GM23248 (cell line): ENCODE measurements around the gene MS4A2. TPM values are rescaled to one million over a fixed set of nuclear protein-coding genes. Genes with fewer than 3 reads are reported as not detected.
"Not testable (repeated sequence)": the region's sequence is repeated elsewhere in the genome, so short reads cannot be mapped to it uniquely, and the experiment has no call there.

Source experiments
- DNase-seq: peaks from one replicate; pipeline ENCODE4 v3.0.0-alpha.2; 2015
- H2AFZ ChIP-seq: fragments of 200-600 bp; sonication (generic); 2 replicates; pipeline ENCODE4 v1.6.1; 2016; ENCODE audit warnings: antibody characterized with exemption
- H3F3A ChIP-seq: fragments of 200-600 bp; sonication (generic); 2 replicates; pipeline ENCODE4 v1.6.1; 2016; ENCODE audit warnings: mild to moderate bottlenecking, antibody characterized with exemption, mixed run types; ENCODE audit not compliant: insufficient read depth
- H3K27ac ChIP-seq: fragments of 200-600 bp; sonication (generic); 2 replicates; pipeline ENCODE4 v1.5.1; 2016; ENCODE audit warnings: mild to moderate bottlenecking
- H3K27me3 ChIP-seq: fragments of 200-600 bp; sonication (generic); replicated peaks from 2 replicates; pipeline ENCODE4 v1.6.1; 2016; ENCODE audit warnings: mild to moderate bottlenecking; ENCODE audit not compliant: insufficient read depth
- H3K36me3 ChIP-seq: fragments of 200-600 bp; sonication (generic); 2 replicates; pipeline ENCODE4 v1.6.1; 2016; ENCODE audit warnings: low read depth, mild to moderate bottlenecking
- H3K4me1 ChIP-seq: fragments of 200-600 bp; sonication (generic); 2 replicates; pipeline ENCODE4 v1.6.1; 2016; ENCODE audit warnings: mild to moderate bottlenecking; ENCODE audit not compliant: insufficient read depth
- H3K4me2 ChIP-seq: fragments of 200-600 bp; sonication (generic); one replicate; pipeline ENCODE4 v1.6.1; 2016; ENCODE audit warnings: mild to moderate bottlenecking; ENCODE audit not compliant: unreplicated experiment
- H3K4me3 ChIP-seq: fragments of 200-600 bp; sonication (generic); 2 replicates; pipeline ENCODE4 v1.5.1; 2016; ENCODE audit warnings: mild to moderate bottlenecking
- H3K79me2 ChIP-seq: fragments of 200-600 bp; sonication (generic); 2 replicates; pipeline ENCODE4 v1.6.1; 2016; ENCODE audit warnings: mild to moderate bottlenecking; ENCODE audit not compliant: insufficient read depth
- H3K9ac ChIP-seq: fragments of 200-600 bp; sonication (generic); 2 replicates; pipeline ENCODE4 v1.6.1; 2016; ENCODE audit warnings: mild to moderate bottlenecking
- H3K9me2 ChIP-seq: fragments of 200-600 bp; sonication (generic); 2 replicates; pipeline ENCODE4 v1.6.1; 2016; ENCODE audit warnings: mixed run types, mild to moderate bottlenecking, moderate library complexity; ENCODE audit not compliant: insufficient read depth
- H3K9me3 ChIP-seq: fragments of 200-600 bp; sonication (generic); one replicate; pipeline ENCODE4 v1.6.1; 2017; ENCODE audit warnings: low read depth
- H4K20me1 ChIP-seq: fragments of 200-600 bp; sonication (generic); 2 replicates; pipeline ENCODE4 v1.6.0; 2016; ENCODE audit not compliant: insufficient read depth
- EZH2 ChIP-seq: fragments of 200-600 bp; sonication (generic); IDR thresholded peaks from 2 replicates; pipeline ENCODE4 v1.6.1; 2018; ENCODE audit warnings: antibody characterized with exemption, mild to moderate bottlenecking; ENCODE audit not compliant: insufficient read depth, poor library complexity, severe bottlenecking
- EZH2phosphoT487 ChIP-seq: fragments of 200-600 bp; sonication (generic); IDR thresholded peaks from 2 replicates; pipeline ENCODE4 v1.6.1; 2018; ENCODE audit warnings: antibody characterized with exemption, moderate library complexity, mild to moderate bottlenecking, low read depth; ENCODE audit not compliant: insufficient read depth
- WGBS, 2 experiments: methylation state at CpG; one replicate each; pipeline ENCODE4 v1.1.6; 2015 to 2017; ENCODE audit warnings: low lambda C conversion rate in 2 of 2, low coverage in 1 of 2; ENCODE audit errors: missing lambda C conversion rate in 2 of 2; 5-methylcytosine and 5-hydroxymethylcytosine counted together
- in situ Hi-C: fragments of 300-500 bp; cut with MboI; formaldehyde crosslinking; loops from 2 replicates; pipeline ENCODE4 v1.15.0; 2020
- polyA plus RNA-seq: library from polyadenylated mRNA; unstranded; fragments of >200 nt; fragmentation: Nextera tagmentation; extraction: Ambion mirVana; gene quantifications from 2 replicates; pipeline ENCODE4 v1.2.1, GENCODE V29; 2016
- total RNA-seq: library from RNA; depleted of rRNA; stranded (reverse); fragments of >200 nt; shearing (Covaris generic); gene quantifications from 2 replicates; pipeline ENCODE4 v1.2.3, GENCODE V29; 2014

Gene MS4A2
- total and polyA plus RNA-seq, 2 experiments from 2014 or later = not detected

- no peaks in the 10 kb centered on the region for H3K9me3 ChIP-seq
- no peaks in the 10 kb centered on the region for H3K79me2 ChIP-seq
- H3K27ac ChIP-seq = no peak overlapping the region
- no peaks in the 10 kb centered on the region for H4K20me1 ChIP-seq
- no peak overlapping the region for H3K4me3 ChIP-seq
- no peak overlapping the region for H3K9ac ChIP-seq
- no peaks in the 10 kb centered on the region for H3K27me3 ChIP-seq
- no peak overlapping the region for H3K4me2 ChIP-seq
- H3F3A ChIP-seq = no peaks in the 10 kb centered on the region
- H3K4me1 ChIP-seq = no peaks in the 10 kb centered on the region
- no peak for TF ChIP-seq EZH2phosphoT487
- TF ChIP-seq EZH2 = no peak
- no peaks in the 10 kb centered on the region for H3K36me3 ChIP-seq
- in situ Hi-C loops = no loop called here
- no peak overlapping the region for H2AFZ ChIP-seq
- WGBS, 2 experiments = 6 to 9% methylated on average over 2 of the region's 2 CpGs
- DNase-seq = no peak
- H3K9me2 ChIP-seq = no peaks in the 10 kb centered on the region
These were observed 39.9 kb downstream of the MS4A2 start for GRCh38 chr11:60128376-60128775.

DNA sequence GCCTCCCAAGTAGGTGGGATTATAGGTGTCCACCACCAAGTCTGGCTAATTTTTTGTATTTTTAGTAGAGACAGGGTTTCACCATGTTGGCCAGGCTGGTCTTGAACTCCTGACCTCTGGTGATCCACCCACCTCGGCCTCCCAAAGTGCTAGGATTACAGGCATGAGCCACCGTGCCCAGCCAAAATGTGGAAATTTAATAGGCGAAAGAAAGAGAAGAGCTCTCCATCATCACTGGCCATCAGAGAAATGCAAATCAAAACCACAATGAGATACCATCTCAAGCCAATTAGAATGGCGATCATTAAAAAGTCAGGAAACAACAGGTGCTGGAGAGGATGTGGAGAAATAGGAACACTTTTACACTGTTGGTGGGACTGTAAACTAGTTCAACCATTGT lies 40.4 kb downstream of the MS4A2 start:
- 37 to 43% methylated on average over 4 of the region's 4 CpGs for WGBS, 2 experiments
- H3K27me3 ChIP-seq, H3K79me2 ChIP-seq, H3K9me3 ChIP-seq, H3F3A ChIP-seq, H3K36me3 ChIP-seq, H3K4me1 ChIP-seq, H2AFZ ChIP-seq, DNase-seq, H3K9ac ChIP-seq, H3K9me2 ChIP-seq, H4K20me1 ChIP-seq, H3K4me3 ChIP-seq, H3K27ac ChIP-seq, H3K4me2 ChIP-seq, in situ Hi-C loops: not testable (repeated sequence)

- H3K9me3 ChIP-seq = no peaks in the 10 kb centered on the region
- H3F3A ChIP-seq = no peaks in the 10 kb centered on the region
- no peaks in the 10 kb centered on the region for H3K36me3 ChIP-seq
- TF ChIP-seq EZH2 = no peak
- no peak for TF ChIP-seq EZH2phosphoT487
- DNase-seq = no peak
- no peaks in the 10 kb centered on the region for H3K4me1 ChIP-seq
- H3K27ac ChIP-seq = no peak overlapping the region
- H3K9ac ChIP-seq = no peak overlapping the region
- in situ Hi-C loops = no loop called here
- no peak overlapping the region for H3K4me2 ChIP-seq
- no peak overlapping the region for H3K4me3 ChIP-seq
- no peak overlapping the region for H2AFZ ChIP-seq
- H3K27me3 ChIP-seq = no peaks in the 10 kb centered on the region
- 23 to 29% methylated on average over 3 of the region's 3 CpGs for WGBS, 2 experiments
- no peaks in the 10 kb centered on the region for H4K20me1 ChIP-seq
- no peaks in the 10 kb centered on the region for H3K9me2 ChIP-seq
- no peaks in the 10 kb centered on the region for H3K79me2 ChIP-seq
These were observed 41.4 kb downstream of the MS4A2 start for GRCh38 chr11:60129853-60130252.

DNA sequence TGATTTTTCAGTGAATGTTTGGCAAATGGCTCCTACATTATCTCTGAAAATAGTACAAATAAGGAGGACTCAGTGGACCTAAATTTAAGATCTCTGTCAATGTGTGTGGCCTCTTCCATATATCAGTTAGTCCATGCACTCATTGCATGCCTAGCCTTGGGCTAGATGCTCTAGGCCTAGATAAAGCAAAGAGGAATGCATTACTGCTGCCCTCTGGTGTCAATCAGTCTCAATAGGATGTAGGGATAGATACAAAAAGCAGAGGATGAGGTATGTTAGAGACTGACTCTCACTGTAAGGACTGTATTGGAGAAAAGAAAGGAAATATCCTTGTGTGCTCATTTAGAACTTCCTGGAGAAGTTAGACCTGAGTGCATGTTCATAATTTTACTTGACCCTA lies 42.0 kb downstream of the MS4A2 start:
- no peaks in the 10 kb centered on the region for H4K20me1 ChIP-seq
- in situ Hi-C loops = no loop called here
- H3K4me2 ChIP-seq = no peak overlapping the region
- H3K79me2 ChIP-seq = no peaks in the 10 kb centered on the region
- H3F3A ChIP-seq = no peaks in the 10 kb centered on the region
- no peaks in the 10 kb centered on the region for H3K4me1 ChIP-seq
- no peaks in the 10 kb centered on the region for H3K27me3 ChIP-seq
- H2AFZ ChIP-seq = no peak overlapping the region
- DNase-seq = peak; percentile 24
- no peak overlapping the region for H3K9ac ChIP-seq
- H3K36me3 ChIP-seq = no peaks in the 10 kb centered on the region
- no peaks in the 10 kb centered on the region for H3K9me2 ChIP-seq
- TF ChIP-seq EZH2 (no peak), EZH2phosphoT487 (no peak)
- no peaks in the 10 kb centered on the region for H3K9me3 ChIP-seq
- H3K27ac ChIP-seq = no peak overlapping the region
- no peak overlapping the region for H3K4me3 ChIP-seq

DNA sequence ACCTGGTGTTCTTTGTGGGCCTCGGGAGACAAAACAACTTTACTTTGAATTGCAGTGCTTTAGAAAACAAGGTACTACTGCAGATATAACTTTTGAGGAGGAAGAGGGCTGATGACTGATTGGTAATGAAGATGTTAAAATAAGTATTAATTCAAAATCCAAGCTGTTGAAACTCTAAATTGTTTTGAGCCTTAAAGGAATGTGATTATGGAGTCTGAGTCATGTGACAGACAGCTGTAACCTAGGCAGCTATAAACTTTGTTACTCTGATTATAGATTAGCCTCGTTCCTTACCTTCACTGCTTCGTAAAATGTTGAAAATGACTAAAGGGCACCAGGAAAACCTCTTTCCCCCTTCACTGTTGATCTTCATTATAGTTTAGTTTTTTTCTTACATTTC lies 43.4 kb downstream of the MS4A2 start:
- Histone ChIP-seq H3K27me3 (no peaks in the 10 kb centered on the region), H3K9me3 (no peaks in the 10 kb centered on the region), H3K79me2 (no peaks in the 10 kb centered on the region), H3K9ac (no peak overlapping the region), H3K36me3 (no peaks in the 10 kb centered on the region), H2AFZ (no peak overlapping the region), H3K4me2 (no peak overlapping the region), H3K4me1 (no peaks in the 10 kb centered on the region), H3F3A (no peaks in the 10 kb centered on the region), H3K4me3 (no peak overlapping the region), H3K27ac (no peak overlapping the region), H4K20me1 (no peaks in the 10 kb centered on the region), H3K9me2 (no peaks in the 10 kb centered on the region)
- DNase-seq = no peak
- TF ChIP-seq EZH2 = no peak
- TF ChIP-seq EZH2phosphoT487 = no peak
- 8% methylated on average over 3 of the region's 3 CpGs for WGBS, 2 experiments
- in situ Hi-C loops = no loop called here
